HepG2 (cell line): ENCODE measurements around the gene TAPBP. TPM values are rescaled to one million over a fixed set of nuclear protein-coding genes. Genes with fewer than 3 reads are reported as not detected.
A peak's percentile ranks its signal among the peaks of the same experiment; 100 is the strongest.

Experiments used
- BCL6 ChIP-seq: IDR thresholded peaks from 2 replicates; pipeline ENCODE4 v1.6.1; 2016; ENCODE audit warnings: missing genetic modification reagents, missing compliant biosample characterization
- BRD4 ChIP-seq: sonication (generic); formaldehyde crosslinking; IDR thresholded peaks from 2 replicates; pipeline ENCODE4 v1.4.0; 2020; ENCODE audit warnings: missing genetic modification reagents
- ELF3 ChIP-seq: IDR thresholded peaks from 2 replicates; pipeline ENCODE4 v1.6.1; 2016; ENCODE audit warnings: missing genetic modification reagents, missing compliant biosample characterization
- GATAD1 ChIP-seq: IDR thresholded peaks from 2 replicates; pipeline ENCODE4 v1.6.1; 2016; ENCODE audit warnings: missing genetic modification reagents, missing compliant biosample characterization
- GLI4 ChIP-seq: sonication (generic); formaldehyde crosslinking; IDR thresholded peaks from 2 replicates; pipeline ENCODE4 v1.5.1; 2020; ENCODE audit warnings: missing genetic modification reagents, mild to moderate bottlenecking, moderate library complexity, borderline replicate concordance
- MAZ ChIP-seq, 2 experiments: sonication (generic) in 1 of 2; formaldehyde crosslinking in 1 of 2; IDR thresholded peaks; 2 replicates each; pipeline versions ENCODE4 v1.5.0 to v1.6.1; 2012 to 2020; ENCODE audit warnings: low read depth in 2 of 2, mild to moderate bottlenecking in 2 of 2, borderline replicate concordance in 1 of 2, improper control_type of control experiment in 1 of 2, low read length in 1 of 2, missing genetic modification reagents in 1 of 2, moderate library complexity in 1 of 2
- MBD4 ChIP-seq: IDR thresholded peaks from 2 replicates; pipeline ENCODE4 v1.6.1; 2012; ENCODE audit warnings: low read length, inconsistent platforms, borderline replicate concordance
- MED13 ChIP-seq: sonication (generic); formaldehyde crosslinking; IDR thresholded peaks from 2 replicates; pipeline ENCODE4 v1.5.0; 2020; ENCODE audit warnings: missing genetic modification reagents
- MED8 ChIP-seq: sonication (generic); formaldehyde crosslinking; IDR thresholded peaks from 2 replicates; pipeline ENCODE4 v1.8.1; 2023; ENCODE audit warnings: mild to moderate bottlenecking, missing genetic modification reagents; ENCODE audit not compliant: insufficient replicate concordance
- NR3C1 ChIP-seq: sonication (generic); formaldehyde crosslinking; IDR thresholded peaks from 2 replicates; pipeline ENCODE4 v1.4.0; 2020; ENCODE audit warnings: missing genetic modification reagents
- POLR2A ChIP-seq, 2 experiments: IDR thresholded peaks; 2 replicates each; pipeline ENCODE4 v1.6.1; 2011; ENCODE audit warnings: low read depth in 2 of 2, low read length in 2 of 2, mild to moderate bottlenecking in 1 of 2, moderate library complexity in 1 of 2; ENCODE audit not compliant: insufficient read depth in 1 of 2
- RAD21 ChIP-seq: fragments of 450-650 bp; formaldehyde crosslinking; IDR thresholded peaks from 2 replicates; pipeline ENCODE4 v1.5.0; 2020; ENCODE audit warnings: mild to moderate bottlenecking
- RCOR2 ChIP-seq: IDR thresholded peaks from 2 replicates; pipeline ENCODE4 v1.6.1; 2016; ENCODE audit warnings: missing biosample characterization, missing genetic modification reagents
- SMC3 ChIP-seq: IDR thresholded peaks from 2 replicates; pipeline ENCODE4 v1.6.1; 2011; ENCODE audit warnings: low read length, improper control_type of control experiment
- SOX5 ChIP-seq: IDR thresholded peaks from 2 replicates; pipeline ENCODE4 v1.6.1; 2016; ENCODE audit warnings: borderline replicate concordance
- TEAD2 ChIP-seq: sonication (generic); formaldehyde crosslinking; IDR thresholded peaks from 2 replicates; pipeline ENCODE4 v1.9.0; 2021; ENCODE audit warnings: missing genetic modification reagents
- ZNF792 ChIP-seq: IDR thresholded peaks from 2 replicates; pipeline ENCODE4 v1.6.1; 2016
- polyA plus RNA-seq, 8 experiments: library from polyadenylated mRNA; depleted of rRNA in 3 of 8; stranded (reverse) in 7 of 8; unstranded in 1 of 8; fragments of >200 nt; fragmentation: Illumina TruSeq in 4 of 8; extraction: Trizol in 4 of 8; gene quantifications; 2 replicates each; pipeline versions ENCODE4 v1.2.1 to v1.2.3, GENCODE V29; 2011 to 2016; ENCODE audit warnings: low read depth in 4 of 8, missing spikeins in 1 of 8, mixed read lengths in 1 of 8; ENCODE audit not compliant: insufficient read depth in 1 of 8
- total RNA-seq, 5 experiments: library from RNA; depleted of rRNA; stranded (reverse); fragments of >200 nt; fragmentation: Illumina TruSeq; extraction: Trizol; gene quantifications; 2 replicates each; pipeline ENCODE4 v1.2.3, GENCODE V29; 2016; ENCODE audit warnings: low read depth in 1 of 5
- TF ChIP-seq, protein P1 (sequence below): sonication (generic); formaldehyde crosslinking; IDR thresholded peaks from 2 replicates; pipeline ENCODE4 v1.4.0; 2020; ENCODE audit warnings: mild to moderate bottlenecking, missing genetic modification reagents
- TF ChIP-seq, protein P2 (sequence below): sonication (generic); formaldehyde crosslinking; IDR thresholded peaks from 2 replicates; pipeline ENCODE4 v1.4.0; 2020; ENCODE audit warnings: missing genetic modification reagents
- TF ChIP-seq, protein P3 (sequence below): sonication (generic); formaldehyde crosslinking; IDR thresholded peaks from 2 replicates; pipeline ENCODE4 v1.8.0; 2022; ENCODE audit warnings: missing genetic modification reagents, mild to moderate bottlenecking, borderline replicate concordance
- TF ChIP-seq, protein P4 (sequence below): IDR thresholded peaks from 2 replicates; pipeline ENCODE4 v1.6.1; 2016; ENCODE audit warnings: missing compliant biosample characterization, missing genetic modification reagents, borderline replicate concordance

Gene TAPBP
- total and polyA plus RNA-seq, 2 of the 13 experiments (the other 11 are each of a cell fraction or from before 2014, with no cell fraction given) = 27.4 to 32.3 TPM

DNA sequence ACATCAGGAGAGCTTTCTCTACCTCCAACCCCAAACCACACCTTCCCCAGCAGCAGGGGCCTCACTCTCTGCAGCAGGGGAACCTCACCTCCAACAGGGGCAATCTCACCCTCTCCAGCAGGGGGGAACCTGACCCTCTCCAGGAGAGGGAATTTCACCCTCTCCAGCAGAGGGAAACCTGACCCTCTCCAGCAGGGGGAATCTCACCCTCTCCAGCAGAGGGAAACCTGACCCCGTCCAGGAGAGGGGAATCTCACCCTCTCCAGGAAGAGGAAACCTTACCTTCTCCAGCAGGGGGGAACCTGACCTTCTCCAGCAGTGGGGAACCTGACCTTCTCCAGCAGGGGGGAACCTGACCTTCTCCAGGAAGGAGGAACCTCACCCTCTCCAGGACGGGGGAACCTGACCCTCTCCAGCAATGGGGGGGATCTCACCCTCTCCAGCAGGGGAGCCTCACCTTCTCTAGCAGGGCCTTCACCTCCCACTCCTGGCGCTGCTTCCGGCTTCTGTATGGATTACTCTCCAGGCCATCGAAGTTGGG lies 33.8 kb downstream of the TAPBP start (continued):
- peak; percentile 82; the same call in 1 of the 2 replicates for TF ChIP-seq MAZ (IDR thresholded peaks at IDR 0.05; ENCODE audit: borderline replicate concordance, low read depth, low read length)
- no peak for TF ChIP-seq MAZ (CRISPR knock-in tag; IDR thresholded peaks at IDR 0.05; ENCODE audit: low read depth)
- no peak for TF ChIP-seq MED13 (CRISPR knock-in tag)
- TF ChIP-seq RCOR2 = no peak
- TF ChIP-seq, protein P1, sequence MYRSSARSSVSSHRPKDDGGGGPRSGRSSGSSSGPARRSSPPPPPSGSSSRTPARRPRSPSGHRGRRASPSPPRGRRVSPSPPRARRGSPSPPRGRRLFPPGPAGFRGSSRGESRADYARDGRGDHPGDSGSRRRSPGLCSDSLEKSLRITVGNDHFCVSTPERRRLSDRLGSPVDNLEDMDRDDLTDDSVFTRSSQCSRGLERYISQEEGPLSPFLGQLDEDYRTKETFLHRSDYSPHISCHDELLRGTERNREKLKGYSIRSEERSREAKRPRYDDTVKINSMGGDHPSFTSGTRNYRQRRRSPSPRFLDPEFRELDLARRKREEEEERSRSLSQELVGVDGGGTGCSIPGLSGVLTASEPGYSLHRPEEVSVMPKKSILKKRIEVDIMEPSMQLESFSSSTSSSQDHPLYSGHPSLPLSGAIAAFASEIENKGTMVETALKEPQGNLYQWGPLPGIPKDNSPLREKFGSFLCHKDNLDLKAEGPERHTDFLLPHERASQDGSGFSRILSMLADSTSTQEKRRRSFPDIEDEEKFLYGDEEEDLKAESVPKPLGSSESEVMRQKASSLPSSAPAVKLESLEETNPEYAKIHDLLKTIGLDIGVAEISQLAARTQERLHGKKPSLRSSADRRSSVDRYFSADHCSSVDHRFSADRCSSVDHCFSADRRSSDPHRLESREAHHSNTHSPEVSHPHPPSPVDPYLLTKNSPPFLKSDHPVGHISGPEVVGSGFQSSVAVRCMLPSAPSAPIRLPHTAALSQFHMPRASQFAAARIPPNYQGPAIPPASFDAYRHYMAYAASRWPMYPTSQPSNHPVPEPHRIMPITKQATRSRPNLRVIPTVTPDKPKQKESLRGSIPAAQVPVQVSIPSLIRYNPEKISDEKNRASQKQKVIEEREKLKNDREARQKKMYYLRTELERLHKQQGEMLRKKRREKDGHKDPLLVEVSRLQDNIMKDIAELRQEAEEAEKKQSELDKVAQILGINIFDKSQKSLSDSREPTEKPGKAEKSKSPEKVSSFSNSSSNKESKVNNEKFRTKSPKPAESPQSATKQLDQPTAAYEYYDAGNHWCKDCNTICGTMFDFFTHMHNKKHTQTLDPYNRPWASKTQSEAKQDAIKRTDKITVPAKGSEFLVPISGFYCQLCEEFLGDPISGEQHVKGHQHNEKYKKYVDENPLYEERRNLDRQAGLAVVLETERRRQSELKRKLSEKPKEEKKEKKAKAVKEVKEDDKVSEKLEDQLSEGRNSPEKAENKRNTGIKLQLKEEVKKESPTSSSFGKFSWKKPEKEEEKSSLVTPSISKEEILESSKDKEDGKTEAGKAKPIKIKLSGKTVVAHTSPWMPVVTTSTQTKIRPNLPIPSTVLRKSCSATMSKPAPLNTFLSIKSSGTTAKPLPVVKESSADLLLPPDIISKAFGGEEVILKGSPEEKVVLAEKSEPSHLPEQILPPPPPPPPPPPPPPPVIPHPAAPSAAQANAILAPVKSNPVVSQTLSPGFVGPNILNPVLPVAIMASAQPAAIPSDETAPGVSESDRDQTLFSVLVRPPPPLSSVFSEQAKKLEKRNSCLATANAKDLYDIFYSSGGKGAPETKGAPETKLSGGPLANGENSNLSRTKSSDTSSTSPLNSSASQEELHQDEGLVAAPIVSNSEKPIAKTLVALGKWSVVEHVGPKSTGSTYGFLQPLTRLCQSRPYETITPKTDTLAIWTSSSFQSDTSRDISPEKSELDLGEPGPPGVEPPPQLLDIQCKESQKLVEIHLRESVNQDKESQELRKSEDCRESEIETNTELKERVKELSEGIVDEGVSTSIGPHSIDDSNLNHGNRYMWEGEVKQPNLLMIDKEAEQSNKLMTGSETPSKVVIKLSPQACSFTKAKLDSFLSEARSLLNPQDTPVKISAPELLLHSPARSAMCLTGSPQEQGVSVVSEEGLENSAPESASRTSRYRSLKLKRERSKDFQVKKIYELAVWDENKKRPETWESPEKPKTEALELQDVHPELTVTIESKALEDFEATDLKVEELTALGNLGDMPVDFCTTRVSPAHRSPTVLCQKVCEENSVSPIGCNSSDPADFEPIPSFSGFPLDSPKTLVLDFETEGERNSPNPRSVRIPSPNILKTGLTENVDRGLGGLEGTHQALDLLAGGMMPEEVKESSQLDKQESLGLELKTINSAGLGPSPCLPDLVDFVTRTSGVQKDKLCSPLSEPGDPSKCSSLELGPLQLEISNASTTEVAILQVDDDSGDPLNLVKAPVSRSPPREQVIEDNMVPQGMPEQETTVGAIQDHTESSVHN (CRISPR knock-in tag) = no peak
- TF ChIP-seq TEAD2 (CRISPR knock-in tag) = no peak
- no peak for TF ChIP-seq MBD4
- TF ChIP-seq POLR2A (IDR thresholded peaks at IDR 0.05; ENCODE audit: insufficient read depth in 1 of 2, low read depth in 2 of 2, low read length in 2 of 2) = 0 out of 4 replicates have a peak, but pooled peaks of 1 of the 2 experiments have one; percentile 1
- TF ChIP-seq SOX5 (CRISPR knock-in tag) = 0 out of 2 replicates have a peak, but pooled peaks have one; percentile 10
- TF ChIP-seq, protein P2, sequence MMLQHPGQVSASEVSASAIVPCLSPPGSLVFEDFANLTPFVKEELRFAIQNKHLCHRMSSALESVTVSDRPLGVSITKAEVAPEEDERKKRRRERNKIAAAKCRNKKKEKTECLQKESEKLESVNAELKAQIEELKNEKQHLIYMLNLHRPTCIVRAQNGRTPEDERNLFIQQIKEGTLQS (CRISPR knock-in tag) = no peak
- peak; percentile 62 for TF ChIP-seq GATAD1 (CRISPR knock-in tag)
- peak; percentile 98 for TF ChIP-seq SMC3
- 0 out of 2 replicates have a peak, but pooled peaks have one; percentile 22 for TF ChIP-seq BCL6 (CRISPR knock-in tag)
- TF ChIP-seq, protein P3, sequence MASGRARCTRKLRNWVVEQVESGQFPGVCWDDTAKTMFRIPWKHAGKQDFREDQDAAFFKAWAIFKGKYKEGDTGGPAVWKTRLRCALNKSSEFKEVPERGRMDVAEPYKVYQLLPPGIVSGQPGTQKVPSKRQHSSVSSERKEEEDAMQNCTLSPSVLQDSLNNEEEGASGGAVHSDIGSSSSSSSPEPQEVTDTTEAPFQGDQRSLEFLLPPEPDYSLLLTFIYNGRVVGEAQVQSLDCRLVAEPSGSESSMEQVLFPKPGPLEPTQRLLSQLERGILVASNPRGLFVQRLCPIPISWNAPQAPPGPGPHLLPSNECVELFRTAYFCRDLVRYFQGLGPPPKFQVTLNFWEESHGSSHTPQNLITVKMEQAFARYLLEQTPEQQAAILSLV (CRISPR knock-in tag) = peak; percentile 58; the same call in 1 of the 2 replicates
- TF ChIP-seq, protein P4, sequence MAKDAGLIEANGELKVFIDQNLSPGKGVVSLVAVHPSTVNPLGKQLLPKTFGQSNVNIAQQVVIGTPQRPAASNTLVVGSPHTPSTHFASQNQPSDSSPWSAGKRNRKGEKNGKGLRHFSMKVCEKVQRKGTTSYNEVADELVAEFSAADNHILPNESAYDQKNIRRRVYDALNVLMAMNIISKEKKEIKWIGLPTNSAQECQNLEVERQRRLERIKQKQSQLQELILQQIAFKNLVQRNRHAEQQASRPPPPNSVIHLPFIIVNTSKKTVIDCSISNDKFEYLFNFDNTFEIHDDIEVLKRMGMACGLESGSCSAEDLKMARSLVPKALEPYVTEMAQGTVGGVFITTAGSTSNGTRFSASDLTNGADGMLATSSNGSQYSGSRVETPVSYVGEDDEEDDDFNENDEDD (CRISPR knock-in tag) = peak; percentile 10; the same call in 1 of the 2 replicates
- peak; percentile 96 for TF ChIP-seq RAD21 (CRISPR knock-in tag)
- TF ChIP-seq BRD4 (CRISPR knock-in tag) = 0 out of 2 replicates have a peak, but pooled peaks have one; percentile 25
- peak; percentile 77 for TF ChIP-seq ELF3 (CRISPR knock-in tag)
- TF ChIP-seq GLI4 (CRISPR knock-in tag) = no peak
- TF ChIP-seq NR3C1 (CRISPR knock-in tag) = no peak
- peak; percentile 81; the same call in 1 of the 2 replicates for TF ChIP-seq ZNF792 (CRISPR knock-in tag)
- TF ChIP-seq MED8 (CRISPR knock-in tag) = no peak
